HG03108 (cell line): Measurements from ENCODE around the gene ZNF407.

ENCODE experiments used
- ATAC-seq: cut with Tn5 transposase; IDR thresholded peaks from one replicate; pipeline ENCODE4 v1.9.1; 2021; ENCODE audit warnings: moderate library complexity; ENCODE audit not compliant: unreplicated experiment

Gene ZNF407

DNA sequence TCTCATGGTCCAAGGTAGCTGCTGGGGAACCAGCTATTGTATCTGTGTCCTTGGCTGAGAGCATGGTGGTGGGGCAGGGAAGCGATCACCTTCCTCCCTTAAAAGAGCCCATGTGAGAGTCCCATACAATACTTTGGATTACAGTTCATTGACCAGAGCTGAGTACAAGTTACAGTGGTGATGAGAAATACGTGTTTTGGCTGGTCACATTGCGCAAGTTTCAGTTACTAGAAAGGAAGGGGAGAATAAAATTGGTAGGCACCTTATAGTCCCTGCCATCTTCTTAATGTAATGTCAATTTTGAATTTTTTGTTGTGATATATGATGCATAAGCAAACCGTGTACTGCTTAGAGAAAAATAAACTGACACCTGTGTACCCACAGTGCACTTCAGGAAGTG lies 67.7 kb downstream of the ZNF407 start:
- ATAC-seq, result no peak

DNA sequence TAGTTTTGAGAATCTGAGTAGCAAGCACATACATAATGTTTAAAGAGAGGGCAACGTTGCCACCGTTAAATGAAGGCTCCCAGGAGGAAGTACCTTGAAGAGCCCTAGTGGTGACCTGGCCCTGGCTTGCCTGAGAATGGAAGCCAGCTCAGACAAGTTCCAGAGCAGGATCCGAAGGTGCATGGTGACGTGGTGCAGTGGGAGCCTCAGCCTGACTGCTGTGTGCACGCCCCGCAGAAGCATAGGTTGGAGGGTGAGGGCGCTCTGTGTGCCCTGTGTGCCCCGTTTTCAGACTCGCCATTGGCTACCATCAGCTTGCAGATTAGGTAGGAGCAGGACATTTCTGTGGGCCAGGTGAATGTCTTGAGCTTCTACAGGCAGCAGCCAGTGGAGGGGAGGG lies 68.2 kb downstream of the ZNF407 start:
- ATAC-seq, result no peak

DNA sequence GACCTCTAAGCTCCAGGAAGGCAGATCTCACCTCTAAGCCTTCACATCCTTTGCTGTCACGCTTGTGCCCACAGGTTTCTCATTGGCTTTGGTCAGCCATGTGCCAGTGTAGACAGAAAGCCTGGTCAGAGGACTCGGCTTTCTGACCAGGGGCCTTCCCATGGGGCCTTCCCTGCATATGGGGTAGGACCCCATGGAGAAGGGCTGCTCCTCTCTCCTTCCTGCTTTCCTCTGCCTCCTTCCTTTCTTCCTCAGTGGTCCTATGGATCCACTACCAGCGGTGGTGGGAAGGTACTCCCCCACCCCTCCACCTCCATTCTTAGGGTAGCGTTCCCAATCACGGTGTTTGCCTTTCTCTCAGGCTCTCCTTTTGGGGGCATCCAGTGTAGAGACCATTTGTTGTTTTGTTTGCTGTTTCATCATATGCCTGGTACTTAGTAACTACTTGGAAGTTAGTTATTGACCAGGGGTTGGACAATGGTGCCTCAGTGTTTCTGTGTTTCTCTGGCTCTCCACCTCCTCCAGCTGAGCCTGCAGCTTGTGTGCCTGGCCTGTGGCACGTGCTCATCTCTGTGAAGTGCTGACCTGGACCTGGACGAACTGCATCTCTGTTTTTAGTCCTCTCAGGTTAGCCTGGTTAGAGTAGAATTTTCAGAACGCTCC lies 71.6 kb downstream of the ZNF407 start:
- no peak for ATAC-seq

DNA sequence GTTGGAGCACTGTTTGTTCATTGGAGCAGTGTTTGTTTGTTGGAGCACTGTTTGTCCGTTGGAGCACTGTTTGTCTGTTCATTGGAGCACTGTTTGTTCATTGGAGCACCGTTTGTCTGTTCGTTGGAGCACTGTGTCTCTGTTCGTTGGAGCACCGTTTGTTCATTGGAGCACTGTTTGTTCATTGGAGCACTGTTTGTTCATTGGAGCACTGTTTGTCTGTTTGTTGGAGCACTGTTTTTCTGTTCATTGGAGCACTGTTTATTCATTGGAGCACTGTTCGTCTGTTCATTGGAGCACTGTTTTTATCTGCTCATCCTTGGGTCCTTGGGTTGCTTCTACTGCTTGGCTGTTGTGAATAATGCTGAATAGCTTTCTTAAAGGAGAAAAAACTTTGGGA lies 74.7 kb downstream of the ZNF407 start:
- ATAC-seq, result no peak

DNA sequence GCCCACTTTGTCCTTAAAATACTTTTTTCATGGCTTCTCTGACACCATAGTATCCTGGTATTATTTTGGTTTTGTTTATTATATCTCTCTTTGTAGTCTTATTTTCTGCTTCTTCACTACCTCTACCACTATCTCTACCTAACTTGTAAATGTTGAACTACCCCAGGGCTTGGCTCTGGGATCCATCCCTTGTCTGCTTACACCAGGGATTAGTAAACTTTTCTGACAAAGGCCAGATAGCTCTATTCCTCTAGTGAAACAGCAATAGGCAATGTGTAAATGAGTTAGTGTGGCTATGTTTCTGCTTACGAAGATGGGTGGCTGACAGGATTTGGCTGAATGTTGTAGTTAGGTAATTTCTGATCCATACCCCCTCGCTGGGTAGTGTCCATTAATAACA lies 76.8 kb downstream of the ZNF407 start:
- ATAC-seq, result no peak

DNA sequence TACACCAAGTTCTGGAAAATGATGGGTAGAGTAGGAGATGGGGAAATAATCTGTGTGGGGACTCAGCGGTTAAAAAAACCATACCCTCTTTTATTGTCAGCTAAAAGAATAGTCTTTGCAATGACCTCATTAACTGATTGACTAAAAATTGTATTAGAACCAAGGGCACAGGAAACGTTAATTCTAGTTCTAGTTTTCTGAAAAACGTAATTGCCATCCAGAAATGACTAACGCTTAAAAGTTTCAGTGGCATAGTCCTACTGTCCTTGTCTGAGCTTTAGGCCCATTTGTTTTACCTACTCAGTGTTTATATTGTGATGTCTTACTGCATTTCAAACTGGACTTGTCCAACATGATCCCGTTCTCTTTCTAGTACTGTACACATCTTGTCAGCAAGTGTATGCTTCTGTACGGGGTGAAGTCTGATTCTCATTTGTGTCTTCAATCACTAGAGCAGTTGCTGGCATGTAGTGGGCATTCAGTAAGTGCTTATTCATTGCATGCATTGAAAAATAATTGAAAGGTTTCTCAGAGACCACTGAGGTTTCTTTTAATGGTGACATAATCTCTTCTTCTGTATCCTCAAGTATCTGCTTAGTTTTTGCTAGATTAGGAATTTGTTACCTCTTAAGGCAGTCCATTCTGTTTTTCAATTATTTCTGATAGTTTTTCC lies 81.5 kb downstream of the ZNF407 start:
- peak; percentile 63 for ATAC-seq

DNA sequence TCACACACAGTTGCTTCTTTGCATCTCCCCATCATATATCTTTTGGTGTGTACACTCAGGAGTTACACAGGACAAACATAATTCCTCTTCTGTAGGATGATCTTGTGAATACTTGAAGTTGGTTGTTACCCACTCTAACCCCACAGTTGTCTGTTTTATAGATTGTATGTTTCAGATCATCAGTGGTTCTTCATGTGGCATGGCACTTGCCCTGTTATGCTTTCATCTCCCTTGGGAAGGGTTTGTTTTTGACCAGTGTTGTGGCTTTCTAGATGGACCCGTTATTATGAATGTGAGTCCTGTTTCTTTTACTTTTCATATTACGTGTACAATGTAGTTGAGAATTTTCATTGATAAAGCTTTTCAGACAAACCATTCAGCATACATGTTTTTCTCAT lies 82.0 kb downstream of the ZNF407 start:
- ATAC-seq, result no peak

DNA sequence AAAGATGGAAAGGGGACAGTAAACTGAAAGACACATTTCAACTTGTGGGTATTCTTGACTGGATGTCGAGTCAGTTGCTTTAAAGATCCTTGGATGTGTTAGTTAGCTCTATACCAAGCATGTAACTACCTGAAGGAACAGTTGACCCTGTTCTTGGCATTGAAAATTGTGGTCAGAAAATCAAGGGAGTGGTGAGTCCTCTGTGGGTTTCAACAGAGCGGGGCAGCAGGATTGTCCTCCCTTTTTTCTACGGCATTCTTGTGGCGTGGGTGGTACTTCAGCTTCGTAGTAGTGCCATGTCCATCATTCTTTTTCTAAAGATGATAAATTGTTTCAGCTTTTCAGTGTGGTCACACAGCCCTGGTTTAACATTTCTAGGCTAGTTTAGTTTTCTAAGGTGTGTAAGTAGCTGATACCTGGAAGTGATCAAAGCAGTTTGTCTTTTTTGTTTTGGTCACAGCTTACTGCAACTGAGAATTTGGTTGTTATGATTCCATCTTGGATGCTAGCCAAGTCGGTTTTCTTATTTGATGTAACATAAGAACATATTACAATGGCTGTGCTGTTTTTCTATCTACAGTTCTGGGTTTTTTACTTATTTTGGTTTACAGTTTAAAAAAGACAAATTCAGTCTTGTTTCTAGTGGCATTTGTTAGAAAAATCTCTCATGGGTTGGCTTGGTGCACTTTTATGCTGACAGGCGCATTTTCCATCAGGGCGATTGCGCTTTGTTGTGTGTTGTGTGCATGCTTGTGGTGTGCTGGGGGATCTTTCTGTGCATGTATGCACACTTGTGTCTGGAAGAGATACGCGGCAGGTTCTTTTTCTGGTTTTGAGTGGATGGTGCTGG lies 84.7 kb downstream of the ZNF407 start:
- no peak for ATAC-seq

DNA sequence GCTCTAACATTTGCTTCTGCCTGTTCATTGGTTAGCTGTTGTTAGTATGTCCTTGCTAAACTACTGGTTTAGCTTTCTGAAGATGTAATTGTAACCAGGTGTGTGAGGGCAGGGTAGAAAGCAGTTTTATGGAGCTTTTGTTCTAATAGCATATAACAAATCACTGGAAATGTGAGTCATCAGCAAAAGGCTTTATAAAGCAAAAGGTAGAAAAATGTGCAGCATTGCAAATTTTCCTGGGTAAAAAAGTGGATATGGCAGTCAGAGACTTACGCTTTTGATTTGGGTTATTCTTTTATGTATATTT lies 85.3 kb downstream of the ZNF407 start:
- no peak for ATAC-seq

DNA sequence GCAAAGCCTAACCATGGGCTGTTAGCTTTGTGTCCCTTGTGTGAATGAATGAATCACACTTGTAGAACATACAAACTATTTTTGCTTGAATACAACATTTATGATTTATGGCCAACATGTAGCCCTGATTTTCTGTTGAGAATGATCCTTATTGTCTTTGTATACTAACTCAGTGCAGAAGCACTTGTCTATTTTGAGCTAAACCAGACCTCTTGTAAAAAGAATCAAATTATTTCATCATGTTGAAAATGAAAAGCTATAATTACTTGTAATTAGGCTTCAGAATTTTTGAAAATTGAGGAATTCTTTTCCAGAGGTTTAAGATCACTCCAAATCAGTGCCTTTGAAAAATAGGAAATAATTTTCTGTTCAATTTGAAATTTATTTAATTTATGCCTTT lies 85.9 kb downstream of the ZNF407 start:
- ATAC-seq, result no peak

DNA sequence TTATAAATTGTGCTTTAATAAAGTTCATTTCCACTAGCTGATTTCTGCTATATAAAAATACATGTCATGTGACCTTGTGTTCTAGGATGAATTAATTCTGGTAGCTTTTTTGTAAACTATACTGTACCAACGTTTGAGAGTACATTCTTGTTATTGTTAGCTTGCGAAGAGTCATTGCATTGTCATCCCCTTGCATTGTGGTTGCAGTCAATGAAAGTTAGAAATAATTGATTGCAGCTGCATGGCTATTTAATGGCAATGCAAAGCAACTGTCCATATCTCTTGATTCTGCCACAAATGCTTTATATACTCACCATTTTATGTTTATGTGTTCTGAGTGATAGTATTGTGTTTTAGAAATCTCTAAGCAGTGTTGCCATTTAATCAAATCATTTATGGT lies 91.6 kb downstream of the ZNF407 start:
- ATAC-seq, result no peak

DNA sequence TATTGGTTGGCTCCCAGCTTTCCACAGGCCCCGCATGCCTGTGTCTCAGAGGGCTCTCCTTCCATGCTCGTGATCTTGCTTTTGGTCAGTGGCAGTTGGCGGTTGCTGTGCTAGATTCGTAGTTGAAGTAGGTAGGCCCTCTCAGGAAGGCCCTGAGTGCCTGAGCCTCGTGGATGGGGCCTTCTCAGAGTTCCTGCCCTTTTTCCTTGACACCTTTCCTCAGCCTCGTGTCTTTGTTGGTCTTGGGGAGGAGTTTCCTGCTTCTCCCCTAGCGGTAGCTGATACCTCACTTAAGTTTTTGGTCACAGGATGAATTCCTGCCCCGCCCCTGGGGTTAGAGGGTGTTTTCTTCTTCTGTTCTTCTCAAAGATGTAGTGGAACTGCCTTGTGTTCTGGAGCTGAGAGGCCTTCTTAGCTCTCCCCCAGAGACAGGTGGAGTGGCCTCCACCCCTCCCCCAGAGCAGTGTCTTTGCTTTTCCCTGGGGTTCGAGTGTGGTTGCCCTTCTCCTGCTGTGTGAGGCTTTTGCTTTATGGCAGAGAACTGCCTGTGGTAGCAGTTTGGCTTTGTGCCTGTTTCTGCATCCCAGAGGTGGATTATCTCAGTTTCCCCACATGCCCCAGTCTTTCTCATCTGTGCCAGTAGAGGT lies 94.8 kb downstream of the ZNF407 start:
- ATAC-seq, result no peak

DNA sequence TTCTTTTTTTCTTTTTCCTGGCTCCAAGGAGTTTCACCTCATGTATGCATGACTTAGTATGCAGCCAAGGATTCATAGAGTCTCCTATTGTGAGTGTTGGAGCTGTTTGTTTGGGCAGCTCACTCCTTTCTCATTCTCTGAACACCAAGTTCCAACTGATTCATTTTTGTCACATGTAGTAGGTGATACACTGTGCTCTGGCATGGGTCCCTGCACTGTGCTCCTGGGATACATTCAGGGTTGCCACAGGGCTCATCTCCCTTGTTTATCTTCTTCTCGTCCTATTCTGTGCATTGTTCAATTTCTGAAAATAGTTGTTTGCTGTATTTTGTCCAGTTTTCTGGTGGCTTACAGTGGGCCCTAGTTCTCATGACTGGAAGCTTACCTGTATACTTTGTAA lies 96.8 kb downstream of the ZNF407 start:
- no peak for ATAC-seq

DNA sequence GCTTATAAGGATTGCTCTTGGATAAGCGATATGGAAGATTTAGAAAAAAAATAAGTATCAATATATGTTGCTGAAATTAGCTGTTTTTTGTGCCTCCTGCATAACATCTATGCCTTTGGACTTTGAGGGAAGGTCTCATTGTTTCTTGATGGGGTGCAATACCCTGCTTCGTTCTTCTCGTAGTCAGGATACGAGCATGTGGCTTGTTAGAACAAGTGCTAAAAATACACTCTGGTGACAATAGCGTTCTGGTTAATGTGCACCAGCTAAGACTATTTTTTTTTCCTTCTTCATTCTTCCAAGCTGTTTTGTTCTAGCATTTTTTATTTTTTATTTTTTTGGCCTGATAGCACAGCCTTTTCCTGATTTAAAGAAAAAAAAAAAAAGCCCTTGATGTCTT lies 97.5 kb downstream of the ZNF407 start:
- ATAC-seq, result no peak

DNA sequence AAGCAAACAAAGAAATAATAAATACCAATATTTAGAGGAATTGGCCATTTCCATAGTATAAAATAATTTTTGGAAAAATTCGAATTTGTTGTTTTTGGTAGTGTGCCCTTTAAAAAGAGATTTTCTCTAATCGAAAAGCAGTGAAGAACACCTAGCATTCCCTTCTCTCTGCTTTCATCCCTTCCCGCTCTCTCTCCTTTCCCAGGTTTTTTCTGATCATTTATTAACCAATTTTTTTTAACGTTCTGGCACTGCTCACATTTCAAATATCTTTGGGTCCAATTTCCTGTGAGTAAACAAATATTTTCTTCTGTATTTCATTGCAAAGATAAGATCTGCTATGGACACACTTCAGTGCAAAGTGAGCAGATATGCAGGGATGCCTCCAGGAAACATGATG lies 101.2 kb downstream of the ZNF407 start:
- no peak for ATAC-seq

DNA sequence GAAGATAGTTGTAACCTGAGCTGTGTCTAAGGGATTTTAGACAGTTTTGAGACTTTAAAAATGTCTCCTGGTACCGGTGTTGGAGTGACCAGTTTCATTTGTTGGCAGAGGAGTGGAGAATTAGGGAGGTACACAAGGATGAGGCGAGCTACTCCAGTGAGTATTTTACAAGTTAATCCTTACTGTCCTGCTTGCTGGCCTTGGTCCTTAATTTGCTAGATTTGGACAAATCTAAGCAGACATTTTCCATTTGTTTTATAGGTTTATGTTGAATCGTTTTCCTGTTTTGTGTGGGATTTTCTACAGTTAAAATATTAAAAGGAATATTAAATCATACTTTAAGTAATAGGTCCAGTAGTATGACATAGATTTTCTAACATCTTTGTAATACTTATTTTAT lies 101.8 kb downstream of the ZNF407 start:
- no peak for ATAC-seq

DNA sequence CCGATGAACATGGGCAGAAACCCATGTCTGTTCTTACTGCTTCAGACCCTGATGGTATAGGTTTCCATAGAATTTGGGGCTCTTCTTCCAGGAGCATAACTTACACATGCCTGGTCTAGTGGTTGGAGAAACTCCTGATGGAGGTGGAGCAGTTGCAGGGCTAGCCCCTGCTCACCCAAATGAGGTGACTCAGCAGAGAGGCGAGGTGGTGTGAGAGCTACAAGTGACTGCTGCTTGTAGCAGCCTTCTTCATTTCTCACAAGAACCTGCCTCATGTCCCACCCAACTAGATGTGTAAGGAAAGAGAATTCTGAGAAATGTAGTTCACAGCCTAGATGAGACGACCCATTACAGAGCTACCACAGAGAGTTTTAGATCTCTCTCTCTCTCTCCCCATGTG lies 105.3 kb downstream of the ZNF407 start:
- no peak for ATAC-seq

DNA sequence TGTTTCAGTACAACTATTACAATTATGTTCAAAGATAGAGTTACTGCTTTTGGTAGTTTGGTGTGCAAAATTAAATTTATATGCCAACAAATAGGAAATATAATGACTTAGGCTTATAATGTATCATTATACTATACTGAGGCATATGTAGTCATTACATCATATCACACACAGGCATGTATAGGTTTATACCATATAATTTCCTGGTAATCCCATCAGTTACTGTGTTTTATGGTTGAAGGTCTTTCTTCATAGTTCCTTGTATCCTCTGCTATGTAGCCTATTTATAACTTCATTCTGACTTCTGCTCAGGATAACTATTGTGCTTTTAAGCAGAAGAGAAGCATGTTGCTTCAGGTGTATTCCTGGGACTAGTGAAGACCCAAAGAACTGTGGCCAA lies 110.5 kb downstream of the ZNF407 start:
- no peak for ATAC-seq

DNA sequence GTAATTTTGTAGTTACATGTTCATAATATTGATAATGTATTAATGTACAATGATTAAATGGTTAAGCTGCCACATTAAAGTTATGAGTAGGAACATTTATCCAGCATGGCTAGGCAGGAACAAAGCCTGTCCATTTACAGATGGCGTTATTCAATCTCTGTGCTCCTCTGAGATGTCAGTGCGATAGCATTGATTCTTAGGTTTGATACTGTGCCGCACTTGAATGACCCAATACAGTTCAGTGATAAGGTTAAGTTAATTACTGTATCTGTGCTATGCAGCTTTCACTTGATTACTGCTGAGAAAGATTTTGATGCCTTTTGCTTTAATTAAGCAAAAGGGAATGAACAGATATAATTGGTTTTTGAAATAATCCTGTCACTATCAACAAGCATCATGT lies 111.8 kb downstream of the ZNF407 start:
- ATAC-seq, result no peak

DNA sequence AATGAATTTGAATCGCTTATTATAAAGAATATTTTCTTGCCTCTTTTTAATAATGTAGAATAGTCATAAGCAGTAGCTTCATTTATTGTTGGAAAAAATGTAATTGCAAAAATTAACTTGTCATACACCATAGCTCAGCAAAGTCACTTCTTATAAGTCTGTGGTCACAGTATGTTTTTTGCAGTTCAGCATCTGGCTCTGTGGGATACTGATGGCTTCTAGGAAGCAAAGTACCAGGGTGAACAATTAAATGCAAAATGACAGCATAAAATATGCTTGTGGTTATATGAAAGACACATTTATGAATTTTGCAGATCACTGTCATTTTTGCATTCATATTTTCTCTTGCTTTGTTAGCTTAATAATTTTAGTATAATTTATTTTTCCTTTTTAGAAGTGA lies 116.5 kb downstream of the ZNF407 start:
- no peak for ATAC-seq

DNA sequence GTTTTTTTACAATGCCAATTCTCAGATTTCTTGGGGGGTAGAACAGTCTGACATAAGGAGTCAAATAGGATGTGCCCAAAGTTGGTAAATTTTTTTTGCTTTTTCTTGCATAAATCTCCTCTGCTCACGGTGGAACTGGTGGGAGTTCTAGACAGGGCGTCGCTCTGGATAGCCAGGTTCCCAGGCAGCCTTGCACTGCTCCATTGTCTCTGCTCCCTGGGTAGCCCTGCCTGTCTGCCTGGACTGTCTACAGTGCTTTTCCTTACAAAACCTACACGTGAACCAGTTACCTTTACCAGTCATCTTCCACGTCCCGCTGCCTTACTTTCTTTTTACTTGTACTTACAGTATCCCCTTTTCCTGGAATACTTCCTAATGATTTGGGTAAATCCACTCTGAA lies 117.1 kb downstream of the ZNF407 start:
- ATAC-seq, result no peak

DNA sequence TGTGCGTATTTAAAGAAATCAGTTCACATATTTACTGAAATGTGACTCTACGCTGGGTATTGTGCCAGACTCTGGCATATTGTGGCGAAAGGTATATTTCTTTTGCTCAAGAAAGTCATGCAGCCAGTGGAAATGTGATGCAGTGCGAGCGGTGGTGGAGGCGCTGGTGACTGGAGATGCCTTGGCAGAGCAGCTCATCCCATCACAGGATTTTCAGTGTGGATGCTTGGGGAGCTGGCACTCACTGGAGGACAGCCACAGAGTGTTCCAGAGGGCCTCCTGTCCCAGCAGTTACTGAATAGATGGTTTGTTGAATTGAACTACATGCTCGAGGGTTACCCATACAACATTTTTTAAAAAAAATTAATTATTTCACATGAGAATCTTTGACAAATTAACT lies 117.6 kb downstream of the ZNF407 start:
- ATAC-seq, result no peak
